Spleen (tissue), 11 donors: ENCODE measurements around the gene C12orf42. TPM values are rescaled to one million over a fixed set of nuclear protein-coding genes. Genes with fewer than 3 reads are reported as not detected.

ENCODE experiments used
- DNase-seq: peaks from one replicate; pipeline ENCODE4 v3.0.0-alpha.2; 2020
- H3K27ac ChIP-seq, 8 donors: fragments of 200-600 bp; sonication (generic) in 7 of 8; 1 replicate in 4 of 8; 2 replicates in 4 of 8; pipeline versions ENCODE4 v1.5.0 to v1.8.0; 2016 to 2021; ENCODE audit warnings: inconsistent platforms in 4 of 8, mild to moderate bottlenecking in 4 of 8, moderate library complexity in 1 of 8
- H3K27me3 ChIP-seq, 7 donors: fragments of 200-600 bp; sonication (generic) in 6 of 7; replicated peaks in 1 of 7; 1 replicate in 4 of 7; 2 replicates in 3 of 7; pipeline versions ENCODE4 v1.5.0 to v1.8.0; 2016 to 2021; ENCODE audit warnings: inconsistent platforms in 3 of 7, mild to moderate bottlenecking in 1 of 7
- H3K36me3 ChIP-seq, 6 donors: fragments of 200-600 bp; sonication (generic) in 5 of 6; 1 replicate in 4 of 6; 2 replicates in 2 of 6; pipeline versions ENCODE4 v1.5.0 to v1.8.0; 2016 to 2021; ENCODE audit warnings: inconsistent platforms in 2 of 6
- H3K4me1 ChIP-seq, 6 donors: fragments of 200-600 bp; sonication (generic) in 5 of 6; 1 replicate in 3 of 6; 2 replicates in 3 of 6; pipeline versions ENCODE4 v1.5.0 to v1.8.0; 2016 to 2021; ENCODE audit warnings: inconsistent platforms in 3 of 6
- H3K4me3 ChIP-seq, 8 donors: fragments of 200-600 bp; sonication (generic) in 7 of 8; 1 replicate in 4 of 8; 2 replicates in 4 of 8; pipeline versions ENCODE4 v1.5.0 to v1.8.0; 2016 to 2021; ENCODE audit warnings: inconsistent platforms in 4 of 8, mild to moderate bottlenecking in 4 of 8, moderate library complexity in 2 of 8
- H3K9me3 ChIP-seq, 8 donors: fragments of 200-600 bp; sonication (generic) in 7 of 8; 1 replicate in 4 of 8; 2 replicates in 4 of 8; pipeline versions ENCODE4 v1.5.0 to v1.8.0; 2016 to 2021; ENCODE audit warnings: inconsistent platforms in 4 of 8
- POLR2A ChIP-seq, 3 donors: fragments of 450-650 bp; IDR thresholded peaks; one replicate each; pipeline ENCODE4 v1.5.1; 2017; ENCODE audit warnings: antibody characterized with exemption in 3 of 3, mild to moderate bottlenecking in 1 of 3
- POLR2AphosphoS5 ChIP-seq, 3 donors: sonication (generic); formaldehyde crosslinking; IDR thresholded peaks; one replicate each; pipeline ENCODE4 v1.5.1; 2017; ENCODE audit warnings: antibody characterized with exemption in 3 of 3
- WGBS, 5 donors: extraction: QIAGEN DNeasy Blood & Tissue Kit in 3 of 5; methylation state at CpG; one replicate each; pipeline versions ENCODE4 v1.1.5 to v1.1.7; 2013 to 2018; 5-methylcytosine and 5-hydroxymethylcytosine counted together
- intact Hi-C: fragments of 100-400 bp; cut with DNase I; formaldehyde crosslinking; loops from one replicate; pipeline ENCODE4 v1.15.0; 2023; ENCODE audit warnings: low total_unique reads
- polyA plus RNA-seq, 3 donors: library from polyadenylated mRNA; stranded (reverse); fragments of 200-250 nt; gene quantifications; one replicate each; pipeline ENCODE4 v1.2.1, GENCODE V29; 2013
- total RNA-seq, 7 donors: library from RNA; depleted of rRNA in 3 of 7; stranded (reverse); fragments of >200 nt in 3 of 7; fragmentation: NEBNext Ultra II Directional in 4 of 7; extraction: Animal tissue kit (Norgen Biotek cat#: 25700) in 4 of 7; gene quantifications; one replicate each; pipeline versions ENCODE4 v1.1.0 to v1.2.1, GENCODE V29; 2016 to 2021
- TF ChIP-seq, protein P1 (sequence below), 11 experiments: fragments of 200-600 bp in 7 of 11; fragments of 450-650 bp in 4 of 11; sonication (generic) in 4 of 11; IDR thresholded peaks in 8 of 11; conservative IDR thresholded peaks in 3 of 11; 1 replicate in 7 of 11; 2 replicates in 4 of 11; pipeline versions ENCODE4 v1.4.0 to v1.8.0; 2016 to 2021; ENCODE audit warnings: antibody characterized with exemption in 11 of 11, inconsistent platforms in 4 of 11, mild to moderate bottlenecking in 1 of 11
- donor health status: healthy with polysubstance abuse.
- donor health status: DM: no; HTN: no; CAD: no; lungs with moderate emphysema.
- donor health status: DM: no; HTN: no; CAD: no.
- donor health status: Bipolar disorder and iron deficiency.
- donor health status: healthy.
- donor health status: DM: no; HTN: no; CAD: no.
- donor health status: DM: yes; HTN: yes; CAD: no.

The C12orf42 gene
- total and polyA plus RNA-seq, 10 donors: 3.7 to 18.1 (median 11.9) TPM

DNA sequence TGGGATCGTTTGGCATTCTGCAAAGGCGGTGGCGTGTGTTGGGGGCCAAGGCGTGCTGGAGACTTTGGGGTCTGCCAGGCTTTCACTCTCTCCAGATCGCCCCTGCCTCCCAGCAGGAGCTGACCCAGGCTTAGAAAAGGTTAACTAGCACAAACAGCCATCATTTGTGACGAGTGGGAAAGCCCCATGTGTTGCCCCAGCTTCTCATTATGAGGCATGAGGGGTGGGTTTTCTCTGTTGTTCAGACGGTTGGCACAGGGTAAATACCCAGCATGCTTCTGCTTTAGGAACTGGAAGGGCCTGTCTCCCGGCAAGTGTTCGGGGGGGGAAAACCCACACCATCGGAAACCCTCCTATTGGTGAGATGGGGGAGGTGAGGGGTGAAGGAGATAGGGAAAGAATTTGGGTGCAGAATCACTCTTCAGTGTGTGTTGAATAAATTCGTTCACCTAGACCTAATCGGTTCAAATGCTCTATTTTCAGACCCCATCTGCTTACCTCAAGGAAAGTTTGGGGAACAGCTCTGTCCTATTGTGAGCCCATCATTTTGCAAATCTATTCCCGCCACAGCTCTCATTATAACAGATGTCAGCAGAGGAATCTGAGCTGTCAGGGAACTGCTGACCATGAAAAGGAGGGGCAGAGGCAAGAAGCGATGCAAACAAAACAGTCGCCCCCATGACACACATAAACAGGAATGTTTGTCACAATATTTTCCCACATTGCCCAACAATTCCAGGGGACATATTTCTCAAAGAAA lies 34.7 kb upstream of the C12orf42 start:
- H3K36me3 ChIP-seq: no peaks in the 10 kb centered on the region
- no peaks in the 10 kb centered on the region for H3K4me1 ChIP-seq
- no peaks in the 10 kb centered on the region for H3K27me3 ChIP-seq
- no peak for DNase-seq
- intact Hi-C loops: no loop called here
- H3K9me3 ChIP-seq: no peaks in the 10 kb centered on the region
- no peak overlapping the region for H3K27ac ChIP-seq
- TF ChIP-seq POLR2A (IDR thresholded peaks at IDR 0.05) (no peak), POLR2AphosphoS5 (IDR thresholded peaks at IDR 0.05) (no peak)
- TF ChIP-seq, protein P1, sequence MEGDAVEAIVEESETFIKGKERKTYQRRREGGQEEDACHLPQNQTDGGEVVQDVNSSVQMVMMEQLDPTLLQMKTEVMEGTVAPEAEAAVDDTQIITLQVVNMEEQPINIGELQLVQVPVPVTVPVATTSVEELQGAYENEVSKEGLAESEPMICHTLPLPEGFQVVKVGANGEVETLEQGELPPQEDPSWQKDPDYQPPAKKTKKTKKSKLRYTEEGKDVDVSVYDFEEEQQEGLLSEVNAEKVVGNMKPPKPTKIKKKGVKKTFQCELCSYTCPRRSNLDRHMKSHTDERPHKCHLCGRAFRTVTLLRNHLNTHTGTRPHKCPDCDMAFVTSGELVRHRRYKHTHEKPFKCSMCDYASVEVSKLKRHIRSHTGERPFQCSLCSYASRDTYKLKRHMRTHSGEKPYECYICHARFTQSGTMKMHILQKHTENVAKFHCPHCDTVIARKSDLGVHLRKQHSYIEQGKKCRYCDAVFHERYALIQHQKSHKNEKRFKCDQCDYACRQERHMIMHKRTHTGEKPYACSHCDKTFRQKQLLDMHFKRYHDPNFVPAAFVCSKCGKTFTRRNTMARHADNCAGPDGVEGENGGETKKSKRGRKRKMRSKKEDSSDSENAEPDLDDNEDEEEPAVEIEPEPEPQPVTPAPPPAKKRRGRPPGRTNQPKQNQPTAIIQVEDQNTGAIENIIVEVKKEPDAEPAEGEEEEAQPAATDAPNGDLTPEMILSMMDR (IDR thresholded peaks at IDR 0.05 in 8 of 11, conservative IDR thresholded peaks at IDR 0.05 in 3 of 11): no peak
- WGBS, 5 donors: 55 to 70% (median 61%) methylated on average over 13 to 15 of the region's 15 CpGs
- H3K4me3 ChIP-seq: no peak overlapping the region

DNA sequence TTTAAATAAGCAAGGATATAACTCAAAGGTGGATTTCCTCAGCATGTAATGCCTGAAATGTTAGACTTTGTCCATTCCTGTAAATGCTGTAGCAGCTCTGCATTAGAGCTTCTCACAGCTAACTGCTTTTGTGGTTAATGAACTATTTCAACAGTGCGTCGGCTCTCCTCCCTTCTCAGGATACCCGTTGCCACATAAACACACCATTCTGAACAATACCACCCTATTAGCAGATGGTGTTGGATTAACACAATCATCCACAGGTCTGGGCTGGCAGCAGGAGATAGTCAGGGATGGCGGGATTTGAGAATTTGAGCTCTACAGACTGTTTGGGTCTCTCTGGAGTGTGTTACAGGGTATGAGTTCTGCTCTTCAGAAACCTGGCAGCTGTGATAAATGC lies 33.5 kb upstream of the C12orf42 start:
- Histone ChIP-seq H3K27ac (no peak overlapping the region), H3K4me3 (no peak overlapping the region), H3K27me3 (no peaks in the 10 kb centered on the region), H3K4me1 (no peaks in the 10 kb centered on the region), H3K36me3 (no peaks in the 10 kb centered on the region), H3K9me3 (no peaks in the 10 kb centered on the region)
- intact Hi-C loops: no loop called here
- TF ChIP-seq, protein P1 (IDR thresholded peaks at IDR 0.05 in 8 of 11, conservative IDR thresholded peaks at IDR 0.05 in 3 of 11): no peak
- TF ChIP-seq POLR2A (IDR thresholded peaks at IDR 0.05) (no peak), POLR2AphosphoS5 (IDR thresholded peaks at IDR 0.05) (no peak)
- no peak for DNase-seq
- 48 to 88% (median 77%) methylated on average over 4 of the region's 4 CpGs for WGBS, 5 donors

DNA sequence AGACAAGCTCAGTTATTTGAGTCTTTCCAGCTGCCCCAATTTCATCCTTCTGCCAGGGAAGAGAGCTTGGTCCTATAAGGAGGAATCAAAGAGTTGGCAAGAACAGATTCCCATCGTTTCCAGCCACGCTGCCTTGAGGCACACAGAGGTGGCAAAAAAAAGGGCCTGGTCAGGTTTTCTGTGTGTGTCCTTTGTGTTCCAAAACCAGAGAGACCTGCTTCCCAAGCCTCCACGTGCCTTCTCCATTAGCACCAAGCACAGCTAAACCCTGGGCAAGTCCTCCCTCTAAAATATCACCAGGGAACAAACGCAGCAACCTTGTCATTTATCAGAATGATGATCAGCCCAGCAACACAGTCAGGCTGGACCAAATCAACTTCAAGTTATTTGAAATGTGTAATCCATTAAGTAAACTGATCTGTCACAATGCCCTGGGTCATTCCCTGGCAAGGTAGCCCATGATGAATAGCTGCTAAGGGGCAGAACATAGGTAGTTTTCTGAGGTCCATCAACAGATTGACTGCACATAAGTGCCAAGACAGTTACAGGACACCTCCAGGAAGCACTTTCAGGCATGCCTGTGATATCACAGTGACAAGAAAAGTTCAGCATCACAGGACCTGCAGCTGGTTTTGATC lies 28.6 kb upstream of the C12orf42 start:
- 75 to 85% (median 79%) methylated on average over 4 of the region's 4 CpGs for WGBS, 5 donors
- Histone ChIP-seq H3K9me3 (no peaks in the 10 kb centered on the region), H3K4me1 (no peaks in the 10 kb centered on the region), H3K4me3 (no peak overlapping the region), H3K27me3 (no peaks in the 10 kb centered on the region), H3K36me3 (no peaks in the 10 kb centered on the region), H3K27ac (no peak overlapping the region)
- TF ChIP-seq POLR2A (IDR thresholded peaks at IDR 0.05) (no peak), POLR2AphosphoS5 (IDR thresholded peaks at IDR 0.05) (no peak)
- TF ChIP-seq, protein P1 (IDR thresholded peaks at IDR 0.05 in 8 of 11, conservative IDR thresholded peaks at IDR 0.05 in 3 of 11): no peak
- no peak for DNase-seq
- intact Hi-C loops: no loop called here

DNA sequence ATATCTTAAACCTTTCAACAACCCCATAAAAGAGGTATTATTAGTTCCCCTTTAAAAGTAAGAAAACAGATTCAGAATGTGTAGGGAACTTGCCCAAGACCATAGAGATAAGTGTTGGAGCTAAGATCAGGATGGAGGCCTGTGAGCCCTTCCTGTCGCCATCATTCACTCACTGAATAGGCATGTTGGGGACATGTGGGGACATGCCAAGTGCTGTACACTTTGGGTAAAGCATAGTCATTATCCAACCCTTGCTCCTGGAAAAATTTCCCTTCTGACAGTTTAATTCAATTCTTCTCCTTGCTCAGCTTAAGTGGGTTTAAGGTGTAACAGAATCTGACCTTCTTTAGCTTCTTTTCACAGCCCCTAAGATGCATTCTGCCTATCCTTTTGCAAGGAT lies 28.0 kb upstream of the C12orf42 start:
- no peak for DNase-seq
- H3K4me3 ChIP-seq: no peak overlapping the region
- no peaks in the 10 kb centered on the region for H3K4me1 ChIP-seq
- TF ChIP-seq POLR2AphosphoS5 (IDR thresholded peaks at IDR 0.05) (no peak), POLR2A (IDR thresholded peaks at IDR 0.05) (no peak)
- TF ChIP-seq, protein P1 (IDR thresholded peaks at IDR 0.05 in 8 of 11, conservative IDR thresholded peaks at IDR 0.05 in 3 of 11): no peak
- 88 to 96% (median 92%) methylated on average over 1 of the region's 1 CpG for whole genome bisulfite sequencing, 5 donors
- no peak overlapping the region for H3K27ac ChIP-seq
- no peaks in the 10 kb centered on the region for H3K9me3 ChIP-seq
- no peaks in the 10 kb centered on the region for H3K27me3 ChIP-seq
- no peaks in the 10 kb centered on the region for H3K36me3 ChIP-seq
- intact Hi-C loops: no loop called here
